GM12891 (cell line): Measurements from ENCODE around the gene ETV3.
"Not testable (repeated sequence)": the region's sequence is repeated elsewhere in the genome, so short reads cannot be mapped to it uniquely, and the experiment has no call there.

Experiments used
- DNase-seq: peaks from one replicate; pipeline ENCODE4 v3.0.0; 2011; ENCODE audit warnings: low spot score; ENCODE audit not compliant: insufficient read length
- FAIRE-seq: peaks from 2 replicates; lab custom pipeline; 2011; peaks lifted over from hg19 to GRCh38; lab: Jason Lieb, UNC
- PAX5 ChIP-seq: IDR thresholded peaks from 2 replicates; pipeline ENCODE4 v1.6.1; 2011; ENCODE audit warnings: low read length, moderate library complexity, mild to moderate bottlenecking; ENCODE audit not compliant: insufficient read depth, severe bottlenecking
- POLR2A ChIP-seq: IDR thresholded peaks from 2 replicates; pipeline ENCODE4 v1.6.1; 2011; ENCODE audit warnings: low read depth, low read length, control low read depth
- POLR2AphosphoS5 ChIP-seq: IDR thresholded peaks from 2 replicates; pipeline ENCODE4 v1.6.1; 2011; ENCODE audit warnings: low read depth, low read length, control low read depth
- POU2F2 ChIP-seq: IDR thresholded peaks from 2 replicates; pipeline ENCODE4 v1.6.1; 2011; ENCODE audit warnings: low read depth, mild to moderate bottlenecking, control low read depth, low read length, moderate library complexity
- SPI1 ChIP-seq: IDR thresholded peaks from 2 replicates; pipeline ENCODE4 v1.6.1; 2011; ENCODE audit warnings: low read depth, low read length, control low read depth
- TAF1 ChIP-seq: IDR thresholded peaks from 2 replicates; pipeline ENCODE4 v1.6.1; 2011; ENCODE audit warnings: low read depth, low read length, control low read depth

The ETV3 gene

DNA sequence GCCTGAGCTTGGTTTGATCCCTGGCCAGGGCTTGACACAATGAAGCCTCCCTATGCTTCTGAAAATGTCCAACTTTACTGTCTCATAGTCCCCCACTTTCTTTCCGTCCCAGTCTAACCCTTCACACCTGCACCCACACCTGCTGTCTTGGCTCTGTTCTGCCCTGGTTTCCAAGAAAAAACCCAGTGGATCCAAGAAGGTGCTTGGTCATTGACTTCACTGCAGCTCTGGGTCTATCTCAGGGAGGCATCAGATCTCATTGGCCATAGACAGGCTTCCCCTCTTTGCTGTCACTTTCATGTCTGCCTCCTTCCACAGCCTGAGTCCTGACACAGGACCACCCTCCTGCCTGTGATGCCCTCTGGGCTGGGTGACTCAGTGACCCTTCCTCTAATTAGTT lies 37.8 kb upstream of the ETV3 start:
- FAIRE-seq (no peak), DNase-seq (no peak)
- TF ChIP-seq POLR2A (no peak), PAX5 (no peak), TAF1 (no peak), SPI1 (no peak), POLR2AphosphoS5 (no peak), POU2F2 (no peak)

DNA sequence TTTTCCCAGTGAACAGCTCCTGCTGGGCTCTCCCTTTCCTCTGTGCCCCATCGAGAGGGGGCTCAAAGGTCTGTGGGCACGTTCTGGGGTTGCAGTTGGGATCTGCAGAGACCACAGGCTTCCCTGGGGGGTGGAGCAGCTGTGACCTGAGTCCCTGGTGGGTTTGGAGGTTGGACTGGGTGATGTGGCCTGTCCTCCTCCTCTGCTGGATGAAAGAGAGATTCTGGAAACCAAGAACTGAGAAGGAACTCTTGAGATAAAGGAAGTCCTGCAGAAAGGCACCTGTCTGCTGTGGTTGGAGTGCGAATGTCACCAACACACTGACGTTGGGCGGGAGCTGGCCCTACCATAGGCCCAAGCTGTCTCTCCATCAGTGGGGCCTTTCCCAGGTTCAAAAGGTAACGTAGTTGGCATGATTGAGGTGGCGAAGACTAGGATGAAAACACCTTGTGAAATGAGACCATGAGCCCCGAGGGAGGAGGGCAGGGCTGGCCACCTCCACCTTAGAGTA lies 35.8 kb upstream of the ETV3 start:
- DNase-seq (no peak), FAIRE-seq (no peak)
- TF ChIP-seq POLR2A: no peak
- TF ChIP-seq POLR2AphosphoS5: no peak
- no peak for TF ChIP-seq POU2F2
- TF ChIP-seq TAF1: no peak
- TF ChIP-seq PAX5: no peak
- no peak for TF ChIP-seq SPI1

DNA sequence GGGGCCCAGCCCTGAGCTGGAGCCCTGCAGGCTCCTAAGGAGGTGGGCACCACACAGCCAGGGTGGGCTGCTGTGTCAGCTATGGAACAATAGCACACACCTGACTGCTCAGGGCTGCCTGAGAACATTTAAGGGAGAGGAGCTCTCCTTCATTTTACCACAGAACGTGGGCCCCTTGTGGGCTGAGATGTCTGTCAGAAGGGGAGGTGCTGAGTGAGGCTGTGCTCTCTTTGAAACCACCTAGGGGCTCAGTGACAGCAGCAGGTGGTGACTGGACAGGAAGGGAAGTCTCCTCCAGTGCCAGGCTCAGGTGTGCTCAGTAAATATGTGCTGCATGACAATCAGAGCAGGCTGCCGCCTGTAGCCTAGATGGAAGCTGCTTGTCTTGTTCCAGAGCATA lies 35.0 kb upstream of the ETV3 start:
- not testable (repeated sequence) for DNase-seq
- peak; percentile 45 for FAIRE-seq

DNA sequence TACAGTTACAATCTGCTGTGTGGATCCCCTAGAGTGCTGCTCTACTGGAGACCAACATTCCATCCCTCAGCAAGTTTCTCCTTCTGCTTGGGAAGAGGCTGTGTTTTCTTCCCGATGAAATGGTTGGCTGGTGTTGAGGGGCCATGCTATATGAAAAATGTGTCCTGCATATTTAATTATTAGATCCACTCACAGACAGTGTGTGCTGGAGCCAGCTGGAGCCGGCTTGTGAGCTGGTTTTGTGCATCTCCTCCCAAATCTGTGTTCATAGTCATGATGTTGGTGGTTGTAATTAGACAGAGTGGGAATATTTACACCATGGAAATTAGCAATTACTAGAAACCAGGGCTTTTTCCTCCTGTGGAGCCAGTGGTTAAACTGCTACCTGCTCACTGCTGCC lies 34.4 kb upstream of the ETV3 start:
- FAIRE-seq, DNase-seq: not testable (repeated sequence)

DNA sequence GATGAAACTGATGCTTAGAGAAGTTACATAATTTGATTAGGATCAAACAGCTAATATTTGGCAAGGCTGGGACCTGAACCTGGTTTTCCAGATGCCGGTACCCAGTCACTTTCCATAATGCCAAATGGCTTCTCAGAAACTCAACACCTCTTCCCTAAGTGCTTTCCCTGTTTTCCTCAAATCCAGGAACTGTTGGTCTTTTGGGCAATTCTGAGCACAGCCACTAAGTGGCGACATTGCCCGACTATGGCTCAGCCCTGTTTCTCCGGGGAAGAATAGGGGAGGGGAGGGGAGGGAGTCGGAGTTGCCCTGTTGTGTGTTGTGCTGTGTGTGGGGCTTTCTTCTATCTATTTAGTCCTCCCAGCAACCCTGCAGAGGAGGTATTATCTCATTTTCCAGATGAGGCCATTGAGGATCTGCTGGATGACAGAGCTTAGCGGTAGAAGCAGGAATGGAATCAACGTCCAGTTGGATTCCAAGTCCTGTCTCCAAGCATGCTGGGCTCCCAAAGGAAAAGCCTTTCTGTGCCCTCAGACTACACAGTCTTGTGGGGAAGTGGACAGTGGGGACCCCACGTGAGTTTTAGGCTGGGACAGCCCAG lies 33.8 kb upstream of the ETV3 start:
- DNase-seq: not testable (repeated sequence)
- FAIRE-seq: peak; percentile 91

DNA sequence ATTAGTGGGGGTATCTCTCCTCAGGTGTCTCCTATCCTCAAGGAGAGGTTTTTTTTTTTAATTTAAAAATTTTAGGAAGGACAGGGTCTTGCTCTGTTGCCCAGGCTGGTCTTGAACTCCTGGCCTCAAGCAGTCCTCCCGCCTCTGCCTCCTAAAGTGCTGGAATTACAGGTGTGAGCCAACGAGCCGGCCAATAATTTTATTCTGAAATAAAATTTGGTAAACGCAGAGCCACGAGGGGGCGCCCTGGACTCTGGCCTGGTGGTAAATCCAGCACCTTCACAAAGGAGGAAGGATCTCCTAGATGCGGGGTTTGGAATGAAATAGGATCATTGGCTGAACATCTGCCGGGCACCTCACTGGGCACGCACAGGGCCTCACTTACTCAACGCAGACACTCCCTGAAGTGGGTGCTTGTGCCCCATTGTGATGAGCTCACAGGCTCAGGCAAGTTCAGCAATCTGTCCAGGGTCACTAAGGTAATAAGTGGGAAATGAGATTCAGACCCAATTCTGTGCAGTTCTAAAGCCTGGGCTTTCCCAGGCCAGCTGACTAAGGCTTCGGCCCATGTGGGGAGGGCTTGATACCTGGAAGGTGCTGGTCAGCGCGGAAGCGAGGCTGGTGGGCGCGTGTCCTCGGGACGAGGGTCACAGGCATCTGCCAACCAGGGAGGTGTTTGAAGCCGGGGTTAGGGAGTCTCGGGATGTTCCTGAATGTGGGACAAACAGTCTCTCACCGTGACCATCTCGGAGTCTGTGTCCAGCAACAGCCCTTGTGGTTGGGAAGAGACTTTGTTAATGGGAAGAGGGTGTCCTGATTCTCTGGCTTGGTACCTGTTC lies 32.7 kb upstream of the ETV3 start:
- no peak for TF ChIP-seq TAF1
- no peak for TF ChIP-seq POLR2AphosphoS5
- TF ChIP-seq PAX5: no peak
- TF ChIP-seq POU2F2: no peak
- no peak for TF ChIP-seq POLR2A
- no peak for TF ChIP-seq SPI1
- peak; percentile 65 for FAIRE-seq
- no peak for DNase-seq

DNA sequence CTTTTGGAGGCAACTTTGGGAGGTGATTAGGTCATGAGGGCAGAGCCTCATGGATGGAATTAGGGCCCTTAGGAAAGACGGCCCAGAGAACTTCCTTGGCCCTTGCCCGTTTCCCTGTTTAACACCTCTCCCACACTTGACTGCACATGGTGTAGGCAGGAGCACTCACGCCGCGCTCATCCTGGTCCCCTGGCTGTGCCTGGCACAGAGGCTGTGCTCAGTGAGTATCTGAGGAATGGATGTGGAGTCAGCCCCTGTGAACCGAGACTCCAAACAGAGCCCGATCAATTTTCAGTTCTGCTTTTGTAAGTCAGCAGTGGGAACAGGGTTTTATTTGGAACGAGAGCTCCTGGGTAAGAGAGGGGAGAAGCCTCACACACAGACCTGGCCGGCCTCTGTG lies 29.8 kb upstream of the ETV3 start:
- DNase-seq: no peak
- FAIRE-seq: peak; percentile 71
- no peak for TF ChIP-seq POLR2AphosphoS5
- peak; percentile 94 for TF ChIP-seq SPI1

DNA sequence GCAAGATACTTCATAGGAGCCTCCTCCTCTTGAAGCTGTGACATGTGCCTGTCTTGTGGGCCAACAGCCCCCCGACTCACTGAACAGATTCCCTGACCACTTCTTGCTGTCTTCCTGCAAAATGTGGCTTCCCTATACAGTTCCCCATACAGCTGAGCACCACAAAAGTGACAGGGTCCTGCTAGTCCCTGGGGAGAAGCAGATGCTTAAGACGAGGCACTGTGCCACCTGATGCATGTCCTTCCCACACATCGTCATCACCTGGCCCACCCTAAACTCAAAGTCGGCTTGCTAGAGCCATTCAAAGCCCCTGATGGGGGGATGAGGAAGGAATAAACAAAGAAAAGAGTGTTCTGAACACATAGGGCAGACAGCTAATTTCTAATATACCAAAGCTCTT lies 29.2 kb upstream of the ETV3 start:
- no peak for FAIRE-seq
- TF ChIP-seq POLR2A (no peak), PAX5 (no peak), SPI1 (no peak), POLR2AphosphoS5 (no peak), TAF1 (no peak), POU2F2 (no peak)
- DNase-seq: no peak

DNA sequence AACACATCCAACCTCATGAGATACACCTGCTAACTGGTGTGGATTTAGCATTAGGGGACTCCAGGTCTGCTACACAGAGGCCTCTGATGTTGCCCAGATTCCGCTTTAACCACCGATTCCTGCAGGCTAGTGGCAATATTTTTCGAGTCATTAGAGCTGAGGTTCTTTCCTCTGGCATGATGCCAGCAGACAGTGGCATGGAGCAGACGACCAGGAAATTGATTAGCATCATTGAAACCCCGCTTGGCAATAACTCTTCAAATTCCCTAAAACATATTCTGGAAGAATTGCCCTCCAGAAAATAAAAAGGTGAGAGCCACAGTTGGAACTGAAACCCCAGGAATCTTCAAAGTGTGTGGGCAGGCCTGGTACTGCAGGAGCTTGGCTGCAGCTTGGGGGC lies 28.4 kb upstream of the ETV3 start:
- TF ChIP-seq TAF1 (no peak), POLR2AphosphoS5 (no peak), POLR2A (no peak), SPI1 (no peak), PAX5 (no peak), POU2F2 (no peak)
- DNase-seq (no peak), FAIRE-seq (no peak)

DNA sequence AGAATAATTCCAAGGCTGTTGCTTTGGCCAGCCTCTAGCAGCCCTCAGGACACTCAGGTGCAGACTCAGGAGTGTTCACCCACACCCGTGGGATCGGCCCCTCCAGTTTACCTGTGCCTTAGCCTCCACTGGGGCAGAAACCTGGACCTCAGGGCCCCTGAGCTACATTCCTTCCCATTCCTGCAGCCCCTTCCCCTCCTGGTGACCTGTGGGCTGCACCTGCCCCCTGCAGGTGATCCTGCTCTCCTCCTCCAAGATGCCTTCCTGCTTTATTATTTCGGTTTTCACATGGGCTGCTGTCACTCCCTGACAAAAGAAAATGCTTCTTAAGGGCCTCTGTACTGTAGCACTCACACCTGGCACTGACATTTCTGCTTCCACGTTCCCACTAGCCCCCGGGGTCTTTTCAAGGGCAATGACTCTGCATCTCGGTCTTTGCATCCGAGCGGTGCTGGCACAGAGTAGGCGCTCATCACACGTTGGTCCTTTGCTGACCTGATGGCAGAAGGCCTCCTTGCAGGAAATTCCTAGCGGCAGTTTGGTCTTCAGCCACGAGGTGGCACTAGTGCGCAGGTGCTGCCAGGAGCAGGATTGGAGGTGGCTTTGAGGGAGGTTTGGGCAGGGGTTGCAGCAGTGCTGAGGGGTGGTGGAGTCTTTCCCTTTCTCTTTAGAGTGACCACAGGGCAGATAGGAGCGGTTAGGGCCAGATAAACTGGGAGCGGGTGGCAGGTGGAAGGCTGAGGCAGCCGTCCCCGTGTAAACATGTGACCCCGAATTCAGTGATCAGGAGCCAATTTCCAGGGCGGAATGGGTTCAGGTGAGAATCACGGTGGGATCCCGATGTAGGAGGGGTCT lies 25.3 kb upstream of the ETV3 start:
- FAIRE-seq (peak; percentile 86), DNase-seq (peak; percentile 60)
- TF ChIP-seq POU2F2: no peak
- TF ChIP-seq POLR2AphosphoS5: no peak
- TF ChIP-seq SPI1: no peak
- TF ChIP-seq TAF1: no peak
- TF ChIP-seq PAX5: no peak
- TF ChIP-seq POLR2A: no peak
